ENCODE data around the gene NDUFC1. TPM values are rescaled to one million over a fixed set of nuclear protein-coding genes. Genes with fewer than 3 reads are reported as not detected.

NDUFC1 gene
- polyA plus RNA-seq, 3 donors = 24.7 to 134 (median 123) TPM

- Histone ChIP-seq H4K20me1 (ENCODE audit: insufficient read depth, low read length) (no peaks in the 10 kb centered on the region), H3K27me3 (ENCODE audit: control insufficient read depth in 2 of 2, insufficient read depth in 2 of 2, low read length in 2 of 2) (no peaks in the 10 kb centered on the region), H3K4me1 (ENCODE audit: control insufficient read depth in 1 of 2, insufficient read depth in 2 of 2, low read length in 2 of 2) (peaks cover 0 to 2% of the 10 kb centered on the region in 2 donors), H3K9me3 (replicated peaks in 1 of 2; ENCODE audit: control insufficient read depth in 1 of 2, insufficient read depth in 1 of 2, low read length in 2 of 2) (peaks cover 3 to 5% of the 10 kb centered on the region in 2 donors), H3K36me3 (replicated peaks in 1 of 2; ENCODE audit: control insufficient read depth in 1 of 2, insufficient read depth in 2 of 2, low read length in 2 of 2) (no peaks in the 10 kb centered on the region), H3K4me3 (replicated peaks in 1 of 3; ENCODE audit: low read depth in 2 of 3, low read length in 3 of 3) (no peak overlapping the region), H2AFZ (ENCODE audit: insufficient read depth, low read depth, low read length, poor library complexity, severe bottlenecking) (no peak overlapping the region), H3K79me2 (ENCODE audit: insufficient read depth, low read length) (no peaks in the 10 kb centered on the region), H3K27ac (ENCODE audit: low read depth in 1 of 2, low read length in 2 of 2) (no peak overlapping the region), H3K4me2 (replicated peaks; ENCODE audit: extremely low read depth, low read length, poor library complexity, severe bottlenecking) (no peak overlapping the region), H3K9ac (ENCODE audit: insufficient read depth, low read length, poor library complexity, severe bottlenecking) (no peak overlapping the region)
- H3K27me3 Mint-ChIP-seq (ENCODE audit: low read depth in 3 of 3) = peaks cover 0 to 3% (median 0%) of the 10 kb centered on the region in 3 donors
- intact Hi-C loops (cut with micrococcal nuclease) = no loop called here
- peak overlapping the region in 1 of 7 donors; percentile 15 for H3K27ac Mint-ChIP-seq
- H3K36me3 Mint-ChIP-seq = no peaks in the 10 kb centered on the region
- TF ChIP-seq CTCF (IDR thresholded peaks at IDR 0.05) = no peak
- H3K9me3 Mint-ChIP-seq = peaks cover 0 to 16% (median 7%) of the 10 kb centered on the region in 7 donors
- no peak for DNase-seq
- H3K4me3 Mint-ChIP-seq = no peak overlapping the region
- H3K4me1 Mint-ChIP-seq = peaks cover 6% of the 10 kb centered on the region
- 100% methylated on average over 3 of the region's 11 CpGs for whole genome bisulfite sequencing (ENCODE audit: insufficient coverage)
Measured at GRCh38 chr4:139241086-139241783, 61.0 kb downstream of the NDUFC1 start.

Small RNA genes lying within 50 kb of the gene (small RNA-seq; reads per million reads assigned to genes)
- not detected for gene RNU6-1074P (ENCODE audit: insufficient read length, low read depth)
- not detected for gene RNU6-1214P (ENCODE audit: insufficient read length, low read depth)

Other genes starting within 250 kb of the NDUFC1 start
- 10 to 100 TPM; 14.0 to 34.3 (median 18.9) TPM for gene ELF2, start 125.3 kb downstream of the NDUFC1 start, polyA plus RNA-seq
- under 1 TPM in 1 of 3 donors, not detected in 2; 0.19 TPM for gene MGARP, start 22.3 kb downstream of the NDUFC1 start, polyA plus RNA-seq
- gene NAA15, start 972 bp downstream of the NDUFC1 start, polyA plus RNA-seq = 10 to 100 TPM in 1 of 3 donors, 1 to 10 TPM in 2; 5.2 to 20.2 (median 8.8) TPM
- 1 to 10 TPM; 5.8 to 8.1 (median 6.0) TPM for gene RAB33B, start 151.6 kb upstream of the NDUFC1 start, polyA plus RNA-seq

Measured in CD14-positive monocyte (primary cell).